Astrocyte of the cerebellum (primary cell): Measurements from ENCODE around the gene SEC62.

Experiments
- DNase-seq: peaks from one replicate; pipeline ENCODE4 v3.0.0-alpha.2; 2011; ENCODE audit warnings: low read depth
- H3K4me3 ChIP-seq: 2 replicates; pipeline ENCODE4 v1.5.1; 2011; ENCODE audit warnings: mild to moderate bottlenecking, low read depth, low read length, moderate library complexity
- CTCF ChIP-seq: IDR thresholded peaks from 2 replicates; pipeline ENCODE4 v1.5.1; 2012; ENCODE audit warnings: low read length, low read depth, moderate library complexity, mild to moderate bottlenecking; ENCODE audit errors: missing control alignments
- in situ Hi-C: cut with HindIII; loops from 2 replicates; pipeline ENCODE4 v1.10.0; 2017; ENCODE audit warnings: low sequenced_read_pairs

SEC62 gene

GRCh38 chr3:169984292-169984691 lies 17.7 kb downstream of the SEC62 start:
- no peak for TF ChIP-seq CTCF
- in situ Hi-C loops: no loop called here
- H3K4me3 ChIP-seq: no peak overlapping the region
- no peak for DNase-seq

- in situ Hi-C loops: no loop called here
- DNase-seq: no peak
- H3K4me3 ChIP-seq: no peak overlapping the region
- no peak for TF ChIP-seq CTCF
Measured at GRCh38 chr3:169990431-169990830, 23.8 kb downstream of the SEC62 start.

GRCh38 chr3:169992156-169992555 lies 25.5 kb downstream of the SEC62 start:
- in situ Hi-C loops: no loop called here
- no peak for TF ChIP-seq CTCF
- DNase-seq: no peak
- H3K4me3 ChIP-seq: no peak overlapping the region

- H3K4me3 ChIP-seq: no peak overlapping the region
- in situ Hi-C loops: no loop called here
- no peak for TF ChIP-seq CTCF
- DNase-seq: no peak
Measured at GRCh38 chr3:169992781-169993180, 26.2 kb downstream of the SEC62 start.

GRCh38 chr3:169993761-169994160 lies 27.2 kb downstream of the SEC62 start:
- no peak for DNase-seq
- in situ Hi-C loops: no loop called here
- H3K4me3 ChIP-seq: no peak overlapping the region
- TF ChIP-seq CTCF: no peak

- no peak overlapping the region for H3K4me3 ChIP-seq
- no peak for DNase-seq
- in situ Hi-C loops: no loop called here
- TF ChIP-seq CTCF: no peak
Measured at GRCh38 chr3:169996063-169996462, 29.5 kb downstream of the SEC62 start.

- H3K4me3 ChIP-seq: no peak overlapping the region
- DNase-seq: no peak
- in situ Hi-C loops: no loop called here
- no peak for TF ChIP-seq CTCF
Measured at GRCh38 chr3:169998668-169999131, 32.1 kb downstream of the SEC62 start.
